ENCODE results near the gene NEDD9. TPM values are rescaled to one million over a fixed set of nuclear protein-coding genes. Genes with fewer than 3 reads are reported as not detected.

Gene NEDD9
- total and polyA plus RNA-seq, 2 of the 13 experiments (the other 11 are each of a cell fraction or from before 2014, with no cell fraction given), result 27.1 to 389 TPM

DNA sequence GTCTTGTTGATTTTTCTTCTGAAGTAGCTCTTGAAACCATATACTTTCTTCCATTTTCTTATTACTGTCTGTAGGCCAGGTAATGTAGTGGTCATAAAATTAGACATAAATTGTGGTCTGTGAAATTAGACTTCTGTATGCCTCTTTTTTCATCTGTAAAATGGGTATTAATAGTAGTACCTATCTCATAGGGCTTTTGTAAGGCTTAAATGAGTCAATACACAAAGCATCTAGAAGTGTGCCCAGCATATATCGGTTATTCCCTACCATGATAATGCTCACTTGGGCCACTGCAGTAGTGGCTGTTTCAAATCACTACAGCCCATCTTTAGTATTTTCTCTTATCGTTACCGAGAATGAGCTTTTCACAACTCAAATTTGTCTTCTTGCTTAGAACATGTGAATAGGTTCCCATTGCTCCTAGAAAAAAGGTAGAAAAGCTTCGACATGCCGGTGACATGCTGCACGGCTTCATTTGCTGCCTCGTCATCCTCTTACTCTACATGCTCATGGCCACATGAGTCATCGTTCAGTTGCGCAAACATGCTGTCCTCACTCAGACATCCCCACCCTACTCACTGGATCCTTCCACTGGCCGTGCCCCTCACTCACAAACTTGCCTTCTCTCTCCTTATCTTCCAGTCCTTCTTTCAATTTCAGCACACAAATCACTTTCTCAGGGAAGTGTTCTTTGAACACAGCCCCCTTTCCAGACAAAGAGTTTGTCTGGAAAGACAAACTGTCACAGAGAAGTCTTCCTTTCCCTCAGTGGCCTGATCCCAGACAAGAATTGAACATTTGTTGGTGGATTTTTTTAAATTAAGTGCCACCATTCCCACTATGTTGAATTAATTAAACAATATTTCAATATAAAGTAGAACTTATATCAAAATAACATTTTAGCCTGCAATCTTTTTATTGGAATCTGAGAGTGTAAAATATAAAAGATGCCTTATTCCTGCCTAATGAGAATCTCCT, 88.8 kb downstream of the NEDD9 start (continued):
- TF ChIP-seq, protein P1, sequence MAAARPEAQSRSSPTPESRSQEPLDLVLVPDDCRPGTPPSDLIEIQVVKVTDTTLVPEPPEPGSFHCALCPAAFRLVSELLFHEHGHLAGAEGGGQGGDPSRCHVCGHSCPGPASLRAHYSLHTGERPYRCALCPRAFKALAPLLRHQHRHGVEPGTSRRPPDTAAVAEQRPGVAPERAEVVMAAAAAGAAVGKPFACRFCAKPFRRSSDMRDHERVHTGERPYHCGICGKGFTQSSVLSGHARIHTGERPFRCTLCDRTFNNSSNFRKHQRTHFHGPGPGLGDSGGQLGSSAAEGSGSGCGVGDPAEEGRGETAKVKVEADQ (CRISPR knock-in tag; IDR thresholded peaks at IDR 0.05; ENCODE audit: borderline replicate concordance), result no peak
- no peak for TF ChIP-seq ZNF432 (CRISPR knock-in tag; IDR thresholded peaks at IDR 0.05; ENCODE audit: borderline replicate concordance)
- TF ChIP-seq, protein P2, sequence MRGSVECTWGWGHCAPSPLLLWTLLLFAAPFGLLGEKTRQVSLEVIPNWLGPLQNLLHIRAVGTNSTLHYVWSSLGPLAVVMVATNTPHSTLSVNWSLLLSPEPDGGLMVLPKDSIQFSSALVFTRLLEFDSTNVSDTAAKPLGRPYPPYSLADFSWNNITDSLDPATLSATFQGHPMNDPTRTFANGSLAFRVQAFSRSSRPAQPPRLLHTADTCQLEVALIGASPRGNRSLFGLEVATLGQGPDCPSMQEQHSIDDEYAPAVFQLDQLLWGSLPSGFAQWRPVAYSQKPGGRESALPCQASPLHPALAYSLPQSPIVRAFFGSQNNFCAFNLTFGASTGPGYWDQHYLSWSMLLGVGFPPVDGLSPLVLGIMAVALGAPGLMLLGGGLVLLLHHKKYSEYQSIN (CRISPR knock-in tag; IDR thresholded peaks at IDR 0.05; ENCODE audit: borderline replicate concordance), result no peak
- peak; percentile 42 for TF ChIP-seq ZBTB7B (CRISPR knock-in tag; IDR thresholded peaks at IDR 0.05)
- TF ChIP-seq DR1 (CRISPR knock-in tag; IDR thresholded peaks at IDR 0.05), result no peak
- no peak for TF ChIP-seq ZNF556 (CRISPR knock-in tag; IDR thresholded peaks at IDR 0.05; ENCODE audit: borderline replicate concordance)
- no peak for TF ChIP-seq ZNF776 (CRISPR knock-in tag; IDR thresholded peaks at IDR 0.05)
- 0 out of 2 replicates have a peak, but pooled peaks have one; percentile 40 for TF ChIP-seq ZNF562 (CRISPR knock-in tag; IDR thresholded peaks at IDR 0.05; ENCODE audit: borderline replicate concordance)
- no peak for TF ChIP-seq ZFP36L2 (CRISPR knock-in tag; IDR thresholded peaks at IDR 0.05)
- TF ChIP-seq, protein P3, sequence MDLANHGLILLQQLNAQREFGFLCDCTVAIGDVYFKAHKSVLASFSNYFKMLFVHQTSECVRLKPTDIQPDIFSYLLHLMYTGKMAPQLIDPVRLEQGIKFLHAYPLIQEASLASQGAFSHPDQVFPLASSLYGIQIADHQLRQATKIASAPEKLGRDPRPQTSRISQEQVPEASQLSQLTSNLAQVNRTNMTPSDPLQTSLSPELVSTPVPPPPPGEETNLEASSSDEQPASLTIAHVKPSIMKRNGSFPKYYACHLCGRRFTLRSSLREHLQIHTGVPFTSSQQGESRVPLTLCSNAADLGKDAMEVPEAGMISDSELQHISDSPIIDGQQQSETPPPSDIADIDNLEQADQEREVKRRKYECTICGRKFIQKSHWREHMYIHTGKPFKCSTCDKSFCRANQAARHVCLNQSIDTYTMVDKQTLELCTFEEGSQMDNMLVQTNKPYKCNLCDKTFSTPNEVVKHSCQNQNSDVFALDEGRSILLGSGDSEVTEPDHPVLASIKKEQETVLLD (CRISPR knock-in tag; IDR thresholded peaks at IDR 0.05; ENCODE audit: low read depth), result no peak
- peak; percentile 86 for TF ChIP-seq ZMYM4 (CRISPR knock-in tag; IDR thresholded peaks at IDR 0.05)
- 0 out of 2 replicates have a peak, but pooled peaks have one; percentile 26 for TF ChIP-seq CREM (IDR thresholded peaks at IDR 0.05)
- TF ChIP-seq CREM (CRISPR knock-in tag; IDR thresholded peaks at IDR 0.05), result no peak
- no peak for TF ChIP-seq PHB2 (IDR thresholded peaks at IDR 0.05; ENCODE audit: partially characterized antibody)
- TF ChIP-seq ZNF263 (CRISPR knock-in tag; IDR thresholded peaks at IDR 0.05), result 0 out of 2 replicates have a peak, but pooled peaks have one; percentile 58
- TF ChIP-seq ZNF878 (CRISPR knock-in tag; IDR thresholded peaks at IDR 0.05), result no peak; the same call in 1 of the 2 replicates
- no peak for TF ChIP-seq FOXJ3 (CRISPR knock-in tag; IDR thresholded peaks at IDR 0.05; ENCODE audit: borderline replicate concordance)
- no peak for TF ChIP-seq TCF7L2 (IDR thresholded peaks at IDR 0.05; ENCODE audit: low read depth, low read length)
- peak; percentile 71; the same call in 1 of the 2 replicates for TF ChIP-seq EHMT2 (IDR thresholded peaks at IDR 0.05; ENCODE audit: borderline replicate concordance, low read depth, low read length)

All from HepG2 (cell line).